Astrocyte (in vitro differentiated cells and primary cell): Measurements from ENCODE around the gene FSD1. TPM values are rescaled to one million over a fixed set of nuclear protein-coding genes. Genes with fewer than 3 reads are reported as not detected.

Experiments
- DNase-seq: peaks from one replicate; pipeline ENCODE4 v3.0.0-alpha.2; 2010; ENCODE audit warnings: low read depth
- FAIRE-seq: peaks from 2 replicates; lab custom pipeline; 2011; peaks lifted over from hg19 to GRCh38; lab: Jason Lieb, UNC
- H2AFZ ChIP-seq: 2 replicates; pipeline ENCODE4 v1.6.0; 2012; ENCODE audit warnings: low read depth, low read length, inconsistent platforms
- H3K27ac ChIP-seq: 2 replicates; pipeline ENCODE4 v1.5.1; 2011; ENCODE audit warnings: low read depth, low read length, inconsistent platforms
- H3K27me3 ChIP-seq: 2 replicates; pipeline ENCODE4 v1.6.0; 2011; ENCODE audit warnings: low read length, inconsistent platforms; ENCODE audit not compliant: insufficient read depth
- H3K36me3 ChIP-seq: 2 replicates; pipeline ENCODE4 v1.5.1; 2011; ENCODE audit warnings: low read length, inconsistent platforms; ENCODE audit not compliant: insufficient read depth
- H3K4me1 ChIP-seq: 2 replicates; pipeline ENCODE4 v1.5.1; 2011; ENCODE audit warnings: low read length, inconsistent platforms; ENCODE audit not compliant: insufficient read depth
- H3K4me2 ChIP-seq: 2 replicates; pipeline ENCODE4 v1.6.0; 2012; ENCODE audit warnings: low read length, inconsistent platforms
- H3K4me3 ChIP-seq: 2 replicates; pipeline ENCODE4 v1.5.1; 2011; ENCODE audit warnings: low read depth, mild to moderate bottlenecking, low read length, inconsistent platforms; ENCODE audit not compliant: insufficient read depth
- H3K79me2 ChIP-seq: 2 replicates; pipeline ENCODE4 v1.6.0; 2012; ENCODE audit warnings: mild to moderate bottlenecking, low read length, inconsistent platforms; ENCODE audit not compliant: insufficient read depth
- H3K9ac ChIP-seq: 2 replicates; pipeline ENCODE4 v1.6.0; 2012; ENCODE audit warnings: mild to moderate bottlenecking, low read length, inconsistent platforms
- H3K9me3 ChIP-seq: 2 replicates; pipeline ENCODE4 v1.5.1; 2012; ENCODE audit warnings: low read depth, mild to moderate bottlenecking, low read length, inconsistent platforms; ENCODE audit not compliant: insufficient read depth
- H4K20me1 ChIP-seq: 2 replicates; pipeline ENCODE4 v1.6.0; 2012; ENCODE audit warnings: low read length, inconsistent platforms; ENCODE audit not compliant: insufficient read depth
- H3K27ac Mint-ChIP-seq: one replicate; pipeline ENCODE4 v1.8.0; 2021; ENCODE audit warnings: mild to moderate bottlenecking, mixed read lengths; ENCODE audit not compliant: unreplicated experiment
- H3K27me3 Mint-ChIP-seq: one replicate; pipeline ENCODE4 v1.8.0; 2021; ENCODE audit warnings: low read depth, mixed read lengths; ENCODE audit not compliant: unreplicated experiment
- H3K36me3 Mint-ChIP-seq: one replicate; pipeline ENCODE4 v1.8.0; 2021; ENCODE audit warnings: low read depth, mixed read lengths; ENCODE audit not compliant: unreplicated experiment
- H3K4me1 Mint-ChIP-seq: one replicate; pipeline ENCODE4 v1.8.0; 2021; ENCODE audit warnings: low read depth, mixed read lengths; ENCODE audit not compliant: unreplicated experiment
- H3K4me3 Mint-ChIP-seq: one replicate; pipeline ENCODE4 v1.8.0; 2021; ENCODE audit warnings: mild to moderate bottlenecking, moderate library complexity, mixed read lengths; ENCODE audit not compliant: unreplicated experiment
- H3K9me3 Mint-ChIP-seq: one replicate; pipeline ENCODE4 v1.8.0; 2021; ENCODE audit warnings: mild to moderate bottlenecking, mixed read lengths; ENCODE audit not compliant: unreplicated experiment
- CTCF ChIP-seq: IDR thresholded peaks from 2 replicates; pipeline ENCODE4 v1.5.1; 2011; ENCODE audit warnings: low read depth, mild to moderate bottlenecking, inconsistent platforms, low read length, moderate library complexity; ENCODE audit not compliant: insufficient read depth
- EZH2 ChIP-seq: IDR thresholded peaks from 2 replicates; pipeline ENCODE4 v1.6.1; 2012; ENCODE audit warnings: mild to moderate bottlenecking, low read length, inconsistent platforms; ENCODE audit not compliant: insufficient read depth
- total RNA-seq: library from RNA; stranded (reverse); gene quantifications from 2 replicates; pipeline ENCODE4 v1.2.1, GENCODE V29; 2021

Gene FSD1
- total RNA-seq, 1 donor from 2014 or later: 15.1 TPM

GRCh38 chr19:4360081-4360569 is 55.7 kb downstream of the FSD1 start:
- Histone ChIP-seq H3K27ac (no peak overlapping the region), H3K9ac (no peak overlapping the region), H2AFZ (no peak overlapping the region), H4K20me1 (peaks cover 36% of the 10 kb centered on the region), H3K9me3 (no peaks in the 10 kb centered on the region), H3K79me2 (no peaks in the 10 kb centered on the region), H3K36me3 (peaks cover 5% of the 10 kb centered on the region), H3K4me2 (no peak overlapping the region), H3K27me3 (no peaks in the 10 kb centered on the region), H3K4me1 (no peaks in the 10 kb centered on the region), H3K4me3 (no peak overlapping the region)
- Mint-ChIP-seq H3K4me1 (no peaks in the 10 kb centered on the region), H3K36me3 (no peaks in the 10 kb centered on the region), H3K27ac (no peak overlapping the region), H3K9me3 (no peaks in the 10 kb centered on the region), H3K27me3 (no peaks in the 10 kb centered on the region), H3K4me3 (no peak overlapping the region)
- no peak for FAIRE-seq
- DNase-seq: no peak
- TF ChIP-seq EZH2 (no peak), CTCF (no peak)

- Mint-ChIP-seq H3K36me3 (no peaks in the 10 kb centered on the region), H3K27me3 (no peaks in the 10 kb centered on the region), H3K4me3 (no peak overlapping the region), H3K27ac (peak overlapping the region; percentile 62), H3K4me1 (no peaks in the 10 kb centered on the region), H3K9me3 (no peaks in the 10 kb centered on the region)
- Histone ChIP-seq H2AFZ (no peak overlapping the region), H4K20me1 (peaks cover 36% of the 10 kb centered on the region), H3K27ac (no peak overlapping the region), H3K9me3 (no peaks in the 10 kb centered on the region), H3K36me3 (peaks cover 6% of the 10 kb centered on the region), H3K79me2 (peaks cover 3% of the 10 kb centered on the region), H3K27me3 (no peaks in the 10 kb centered on the region), H3K4me1 (no peaks in the 10 kb centered on the region), H3K9ac (no peak overlapping the region), H3K4me2 (no peak overlapping the region), H3K4me3 (no peak overlapping the region)
- TF ChIP-seq CTCF (no peak), EZH2 (no peak)
- no peak for DNase-seq
- no peak for FAIRE-seq
These were observed 56.3 kb downstream of the FSD1 start for GRCh38 chr19:4360641-4361151.

DNA sequence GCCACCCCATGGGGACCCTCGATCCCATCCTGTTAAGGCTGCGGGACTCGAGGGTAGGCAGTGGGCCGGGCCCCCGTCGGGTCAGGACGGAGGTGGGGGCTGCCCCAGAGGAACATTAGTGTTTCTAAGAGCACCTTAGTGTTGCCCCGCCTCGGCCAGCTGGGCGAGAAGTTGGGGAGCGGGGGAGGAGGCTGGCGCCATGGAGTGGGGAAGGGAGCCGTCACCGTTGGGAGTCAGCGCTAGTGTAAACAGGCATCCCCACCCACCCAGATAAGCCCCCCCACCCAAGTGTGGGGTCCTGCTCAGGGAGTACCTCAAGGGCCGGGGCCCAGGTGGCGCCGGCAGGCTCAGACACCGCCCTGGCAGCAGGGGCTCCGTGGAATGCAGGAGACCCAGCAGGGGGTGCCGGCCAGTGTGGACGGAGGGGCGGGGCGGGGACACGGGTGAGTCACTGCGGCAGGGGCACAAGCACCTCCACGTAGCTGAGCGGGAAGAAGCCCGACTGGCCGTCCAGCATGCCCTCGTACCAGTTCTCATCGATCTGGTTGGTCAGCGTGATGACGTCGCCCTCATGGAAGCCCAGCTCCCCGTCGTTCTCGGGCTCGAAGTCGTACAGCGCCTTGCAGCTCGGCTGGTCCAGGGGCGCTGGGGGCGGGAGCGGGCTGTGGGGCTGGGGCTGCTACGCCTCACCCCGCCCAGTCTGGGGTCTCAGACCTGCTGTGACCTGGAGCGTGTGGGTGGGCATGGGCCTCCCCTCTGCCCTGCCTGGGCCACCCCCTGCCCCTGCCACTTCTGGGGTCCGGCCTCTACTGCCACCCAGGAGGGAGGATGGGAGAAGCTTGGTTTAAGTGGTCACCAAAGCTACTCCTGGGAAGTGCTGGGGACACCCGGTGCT is 57.0 kb downstream of the FSD1 start:
- no peak overlapping the region for H3K9ac ChIP-seq
- no peaks in the 10 kb centered on the region for H3K27me3 ChIP-seq
- peaks cover 6% of the 10 kb centered on the region for H3K36me3 ChIP-seq
- TF ChIP-seq CTCF: no peak
- no peak for TF ChIP-seq EZH2
- H2AFZ ChIP-seq: no peak overlapping the region
- H3K27me3 Mint-ChIP-seq: no peaks in the 10 kb centered on the region
- no peaks in the 10 kb centered on the region for H3K9me3 Mint-ChIP-seq
- H3K36me3 Mint-ChIP-seq: peaks cover under 1% of the 10 kb centered on the region
- no peaks in the 10 kb centered on the region for H3K4me1 Mint-ChIP-seq
- no peak overlapping the region for H3K4me3 Mint-ChIP-seq
- DNase-seq (no peak), FAIRE-seq (no peak)
- H3K4me2 ChIP-seq: no peak overlapping the region
- peaks cover 41% of the 10 kb centered on the region for H4K20me1 ChIP-seq
- H3K4me3 ChIP-seq: no peak overlapping the region
- H3K27ac Mint-ChIP-seq: no peak overlapping the region
- no peaks in the 10 kb centered on the region for H3K4me1 ChIP-seq
- H3K9me3 ChIP-seq: no peaks in the 10 kb centered on the region
- peaks cover 8% of the 10 kb centered on the region for H3K79me2 ChIP-seq
- H3K27ac ChIP-seq: no peak overlapping the region
